Measurements from ENCODE around the gene SLC10A2.

GRCh38 chr13:103007427-103007762 lies 58.8 kb downstream of the SLC10A2 start:
- TF ChIP-seq YY1 (IDR thresholded peaks at IDR 0.05; ENCODE audit: insufficient read depth, insufficient read length) (no peak), SUZ12 (IDR thresholded peaks at IDR 0.05; ENCODE audit: extremely low read depth, insufficient read depth, insufficient read length) (no peak)

Measured in NT2/D1 (cell line).